WTC11 (cell line): ENCODE results near the gene EHD2. TPM values are rescaled to one million over a fixed set of nuclear protein-coding genes. Genes with fewer than 3 reads are reported as not detected.
"Not testable (repeated sequence)": the region's sequence is repeated elsewhere in the genome, so short reads cannot be mapped to it uniquely, and the experiment has no call there.

ENCODE experiments used
- ATAC-seq: fragments of 200-7000 bp; cut with Tn5 transposase; 2 replicates; pipeline ENCODE4 v1.10.0; 2021; ENCODE audit warnings: mild to moderate bottlenecking, moderate library complexity
- CTCF ChIA-PET: fragments of 300-600 bp; sonication (Branson Sonifier 250); formaldehyde crosslinking; loops from one replicate; lab custom pipeline; 2021; ENCODE audit warnings: antibody characterized with exemption; lab: Charles Lee
- POLR2A ChIA-PET: fragments of 350-600 bp; sonication (Branson Sonifier 250); formaldehyde crosslinking; loops from one replicate; lab custom pipeline; 2021; ENCODE audit warnings: antibody characterized with exemption; lab: Charles Lee
- DNase-seq: peaks from one replicate; pipeline ENCODE4 v3.0.0; 2021; ENCODE audit warnings: low spot score
- H3K27ac Mint-ChIP-seq: 2 replicates; pipeline ENCODE4 v1.8.0; 2021; ENCODE audit warnings: mixed read lengths
- H3K27me3 Mint-ChIP-seq: 2 replicates; pipeline ENCODE4 v1.8.0; 2021; ENCODE audit warnings: low read depth, mild to moderate bottlenecking, moderate library complexity, mixed read lengths
- H3K36me3 Mint-ChIP-seq: 2 replicates; pipeline ENCODE4 v1.8.0; 2021; ENCODE audit warnings: mixed read lengths
- H3K4me1 Mint-ChIP-seq: 2 replicates; pipeline ENCODE4 v1.8.0; 2022; ENCODE audit warnings: mixed read lengths
- H3K4me3 Mint-ChIP-seq: 2 replicates; pipeline ENCODE4 v1.8.0; 2021; ENCODE audit warnings: mild to moderate bottlenecking, moderate library complexity, mixed read lengths
- H3K9me3 Mint-ChIP-seq: 2 replicates; pipeline ENCODE4 v1.8.0; 2021; ENCODE audit warnings: mixed read lengths
- AFF4 ChIP-seq: sonication (generic); formaldehyde crosslinking; IDR thresholded peaks from 2 replicates; pipeline ENCODE4 v1.8.1; 2023; ENCODE audit warnings: mild to moderate bottlenecking, missing genetic modification reagents, borderline replicate concordance
- ATF2 ChIP-seq: sonication (generic); formaldehyde crosslinking; IDR thresholded peaks from 2 replicates; pipeline ENCODE4 v1.8.1; 2022; ENCODE audit warnings: low read depth, missing genetic modification reagents, borderline replicate concordance
- FOXJ3 ChIP-seq: sonication (generic); formaldehyde crosslinking; IDR thresholded peaks from 2 replicates; pipeline ENCODE4 v1.9.0; 2021; ENCODE audit warnings: missing genetic modification reagents, mild to moderate bottlenecking, borderline replicate concordance
- NFATC4 ChIP-seq: fragments of 250-450 bp; sonication (Bioruptor Pico); IDR thresholded peaks from 2 replicates; pipeline ENCODE4 v1.9.0; 2021; ENCODE audit warnings: mild to moderate bottlenecking
- NFE2L1 ChIP-seq: sonication (generic); formaldehyde crosslinking; IDR thresholded peaks from 2 replicates; pipeline ENCODE4 v1.8.1; 2023; ENCODE audit warnings: missing genetic modification reagents
- TEAD1 ChIP-seq: sonication (generic); formaldehyde crosslinking; IDR thresholded peaks from 2 replicates; pipeline ENCODE4 v1.8.0; 2022; ENCODE audit warnings: mild to moderate bottlenecking, missing genetic modification reagents
- ZNF219 ChIP-seq: sonication (generic); formaldehyde crosslinking; IDR thresholded peaks from 2 replicates; pipeline ENCODE4 v1.8.0; 2023; ENCODE audit warnings: missing genetic modification reagents, mild to moderate bottlenecking, borderline replicate concordance
- total RNA-seq: library from RNA; stranded (reverse); gene quantifications from 3 replicates; pipeline ENCODE4 v1.2.3, GENCODE V29; 2021
- TF ChIP-seq, protein P1 (sequence below): fragments of 250-450 bp; sonication (Bioruptor Pico); IDR thresholded peaks from 2 replicates; pipeline ENCODE4 v1.8.0; 2021; ENCODE audit warnings: mild to moderate bottlenecking
- TF ChIP-seq, protein P2 (sequence below): sonication (generic); formaldehyde crosslinking; IDR thresholded peaks from 2 replicates; pipeline ENCODE4 v1.8.0; 2023; ENCODE audit warnings: missing genetic modification reagents, mild to moderate bottlenecking, borderline replicate concordance
- TF ChIP-seq, protein P3 (sequence below): sonication (generic); formaldehyde crosslinking; IDR thresholded peaks from 2 replicates; pipeline ENCODE4 v1.8.1; 2023; ENCODE audit warnings: mild to moderate bottlenecking, missing genetic modification reagents
- TF ChIP-seq, protein P4 (sequence below): fragments of 250-450 bp; sonication (Bioruptor Pico); conservative IDR thresholded peaks from 2 replicates; pipeline ENCODE4 v1.9.0; 2021; ENCODE audit warnings: mild to moderate bottlenecking
- TF ChIP-seq, protein P5 (sequence below): sonication (generic); formaldehyde crosslinking; conservative IDR thresholded peaks from 2 replicates; pipeline ENCODE4 v1.8.1; 2022; ENCODE audit warnings: mild to moderate bottlenecking, missing genetic modification reagents
- TF ChIP-seq, protein P6 (sequence below): sonication (generic); formaldehyde crosslinking; IDR thresholded peaks from 2 replicates; pipeline ENCODE4 v1.8.1; 2022; ENCODE audit warnings: low read depth, mild to moderate bottlenecking, moderate library complexity, missing genetic modification reagents, borderline replicate concordance

EHD2 gene
- total RNA-seq, 1 experiment from 2014 or later: 11.8 TPM

- TF ChIP-seq, protein P1, sequence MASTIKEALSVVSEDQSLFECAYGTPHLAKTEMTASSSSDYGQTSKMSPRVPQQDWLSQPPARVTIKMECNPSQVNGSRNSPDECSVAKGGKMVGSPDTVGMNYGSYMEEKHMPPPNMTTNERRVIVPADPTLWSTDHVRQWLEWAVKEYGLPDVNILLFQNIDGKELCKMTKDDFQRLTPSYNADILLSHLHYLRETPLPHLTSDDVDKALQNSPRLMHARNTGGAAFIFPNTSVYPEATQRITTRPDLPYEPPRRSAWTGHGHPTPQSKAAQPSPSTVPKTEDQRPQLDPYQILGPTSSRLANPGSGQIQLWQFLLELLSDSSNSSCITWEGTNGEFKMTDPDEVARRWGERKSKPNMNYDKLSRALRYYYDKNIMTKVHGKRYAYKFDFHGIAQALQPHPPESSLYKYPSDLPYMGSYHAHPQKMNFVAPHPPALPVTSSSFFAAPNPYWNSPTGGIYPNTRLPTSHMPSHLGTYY (CRISPR knock-in tag): no peak
- TF ChIP-seq, protein P2, sequence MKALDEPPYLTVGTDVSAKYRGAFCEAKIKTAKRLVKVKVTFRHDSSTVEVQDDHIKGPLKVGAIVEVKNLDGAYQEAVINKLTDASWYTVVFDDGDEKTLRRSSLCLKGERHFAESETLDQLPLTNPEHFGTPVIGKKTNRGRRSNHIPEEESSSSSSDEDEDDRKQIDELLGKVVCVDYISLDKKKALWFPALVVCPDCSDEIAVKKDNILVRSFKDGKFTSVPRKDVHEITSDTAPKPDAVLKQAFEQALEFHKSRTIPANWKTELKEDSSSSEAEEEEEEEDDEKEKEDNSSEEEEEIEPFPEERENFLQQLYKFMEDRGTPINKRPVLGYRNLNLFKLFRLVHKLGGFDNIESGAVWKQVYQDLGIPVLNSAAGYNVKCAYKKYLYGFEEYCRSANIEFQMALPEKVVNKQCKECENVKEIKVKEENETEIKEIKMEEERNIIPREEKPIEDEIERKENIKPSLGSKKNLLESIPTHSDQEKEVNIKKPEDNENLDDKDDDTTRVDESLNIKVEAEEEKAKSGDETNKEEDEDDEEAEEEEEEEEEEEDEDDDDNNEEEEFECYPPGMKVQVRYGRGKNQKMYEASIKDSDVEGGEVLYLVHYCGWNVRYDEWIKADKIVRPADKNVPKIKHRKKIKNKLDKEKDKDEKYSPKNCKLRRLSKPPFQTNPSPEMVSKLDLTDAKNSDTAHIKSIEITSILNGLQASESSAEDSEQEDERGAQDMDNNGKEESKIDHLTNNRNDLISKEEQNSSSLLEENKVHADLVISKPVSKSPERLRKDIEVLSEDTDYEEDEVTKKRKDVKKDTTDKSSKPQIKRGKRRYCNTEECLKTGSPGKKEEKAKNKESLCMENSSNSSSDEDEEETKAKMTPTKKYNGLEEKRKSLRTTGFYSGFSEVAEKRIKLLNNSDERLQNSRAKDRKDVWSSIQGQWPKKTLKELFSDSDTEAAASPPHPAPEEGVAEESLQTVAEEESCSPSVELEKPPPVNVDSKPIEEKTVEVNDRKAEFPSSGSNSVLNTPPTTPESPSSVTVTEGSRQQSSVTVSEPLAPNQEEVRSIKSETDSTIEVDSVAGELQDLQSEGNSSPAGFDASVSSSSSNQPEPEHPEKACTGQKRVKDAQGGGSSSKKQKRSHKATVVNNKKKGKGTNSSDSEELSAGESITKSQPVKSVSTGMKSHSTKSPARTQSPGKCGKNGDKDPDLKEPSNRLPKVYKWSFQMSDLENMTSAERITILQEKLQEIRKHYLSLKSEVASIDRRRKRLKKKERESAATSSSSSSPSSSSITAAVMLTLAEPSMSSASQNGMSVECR (CRISPR knock-in tag): no peak
- TF ChIP-seq NFE2L1 (CRISPR knock-in tag) (no peak), FOXJ3 (no peak)
- TF ChIP-seq, protein P3, sequence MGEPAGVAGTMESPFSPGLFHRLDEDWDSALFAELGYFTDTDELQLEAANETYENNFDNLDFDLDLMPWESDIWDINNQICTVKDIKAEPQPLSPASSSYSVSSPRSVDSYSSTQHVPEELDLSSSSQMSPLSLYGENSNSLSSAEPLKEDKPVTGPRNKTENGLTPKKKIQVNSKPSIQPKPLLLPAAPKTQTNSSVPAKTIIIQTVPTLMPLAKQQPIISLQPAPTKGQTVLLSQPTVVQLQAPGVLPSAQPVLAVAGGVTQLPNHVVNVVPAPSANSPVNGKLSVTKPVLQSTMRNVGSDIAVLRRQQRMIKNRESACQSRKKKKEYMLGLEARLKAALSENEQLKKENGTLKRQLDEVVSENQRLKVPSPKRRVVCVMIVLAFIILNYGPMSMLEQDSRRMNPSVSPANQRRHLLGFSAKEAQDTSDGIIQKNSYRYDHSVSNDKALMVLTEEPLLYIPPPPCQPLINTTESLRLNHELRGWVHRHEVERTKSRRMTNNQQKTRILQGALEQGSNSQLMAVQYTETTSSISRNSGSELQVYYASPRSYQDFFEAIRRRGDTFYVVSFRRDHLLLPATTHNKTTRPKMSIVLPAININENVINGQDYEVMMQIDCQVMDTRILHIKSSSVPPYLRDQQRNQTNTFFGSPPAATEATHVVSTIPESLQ (CRISPR knock-in tag): no peak
These were observed 49.1 kb upstream of the EHD2 start (continued) for GRCh38 chr19:47663911-47664771.

DNA sequence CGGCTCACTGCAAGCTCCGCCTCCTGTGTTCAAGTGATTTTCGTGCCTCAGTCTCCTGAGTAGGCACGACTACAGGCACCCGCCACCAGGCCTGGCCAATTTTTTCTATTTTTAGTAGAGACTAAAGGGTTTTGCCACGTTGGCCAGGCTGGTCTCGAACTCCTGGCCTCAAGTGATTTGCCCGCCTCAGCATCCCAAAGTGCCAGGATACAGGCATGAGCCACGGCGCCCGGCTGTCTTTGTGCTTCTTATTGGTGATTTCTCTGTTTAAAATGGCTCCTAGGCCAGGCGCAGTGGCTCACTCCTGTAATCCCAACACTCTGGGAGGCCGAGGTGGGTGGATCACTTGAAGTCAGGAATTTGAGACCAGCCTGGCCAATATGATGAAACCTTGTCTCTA, 44.7 kb upstream of the EHD2 start:
- POLR2A ChIA-PET: interaction anchor here (0.7 to 0.8 kb wide), 2 partner anchors 10 to 411 kb away, joined by 3 to 9 read pairs; no protein-coding TSS in a partner anchor

GRCh38 chr19:47670736-47671135, 42.5 kb upstream of the EHD2 start:
- no peak for DNase-seq
- Mint-ChIP-seq H3K4me3 (no peak overlapping the region), H3K4me1 (peaks cover 15% of the 10 kb centered on the region), H3K9me3 (no peaks in the 10 kb centered on the region), H3K27ac (no peak overlapping the region; the same call in none of the 2 replicates), H3K27me3 (no peaks in the 10 kb centered on the region), H3K36me3 (peaks cover 24% of the 10 kb centered on the region)
- POLR2A ChIA-PET: no interaction called here
- no peak for ATAC-seq
- CTCF ChIA-PET: no interaction called here
- no peak for TF ChIP-seq ATF2 (CRISPR knock-in tag)
- TF ChIP-seq, protein P4, sequence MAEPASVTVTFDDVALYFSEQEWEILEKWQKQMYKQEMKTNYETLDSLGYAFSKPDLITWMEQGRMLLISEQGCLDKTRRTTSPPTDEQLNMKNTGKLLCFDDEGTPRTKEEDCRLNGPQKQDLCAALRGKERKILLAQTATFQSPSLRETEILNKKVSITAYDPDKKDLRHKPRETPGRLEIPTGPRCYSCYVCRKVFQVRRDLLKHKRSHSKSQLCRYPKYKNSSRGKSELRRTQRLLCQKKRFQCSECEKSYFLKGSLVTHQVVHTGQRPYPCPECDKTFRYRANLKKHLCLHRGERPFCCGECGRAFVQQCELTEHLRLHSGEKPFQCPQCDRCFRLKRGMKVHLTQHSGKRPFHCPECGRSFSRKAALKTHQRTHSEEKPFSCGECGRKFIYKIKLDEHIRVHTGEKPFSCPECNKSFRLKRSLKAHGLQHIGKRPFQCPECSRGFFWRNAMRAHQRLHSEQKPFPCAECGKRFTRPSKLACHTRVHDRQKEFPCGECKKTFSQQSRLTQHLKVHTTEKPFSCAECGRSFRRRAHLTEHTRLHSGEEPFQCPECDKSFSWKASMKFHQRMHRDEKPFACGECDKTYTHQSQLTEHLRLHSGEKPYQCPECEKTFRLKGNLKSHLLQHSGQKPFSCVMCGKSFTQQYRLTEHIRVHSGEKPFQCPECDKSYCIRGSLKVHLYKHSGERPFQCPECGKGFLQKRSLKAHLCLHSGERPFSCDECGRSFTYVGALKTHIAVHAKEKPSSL: no peak
- TF ChIP-seq TEAD1: no peak
- TF ChIP-seq, protein P5, sequence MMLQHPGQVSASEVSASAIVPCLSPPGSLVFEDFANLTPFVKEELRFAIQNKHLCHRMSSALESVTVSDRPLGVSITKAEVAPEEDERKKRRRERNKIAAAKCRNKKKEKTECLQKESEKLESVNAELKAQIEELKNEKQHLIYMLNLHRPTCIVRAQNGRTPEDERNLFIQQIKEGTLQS (CRISPR knock-in tag): no peak
- no peak for TF ChIP-seq ZNF219 (CRISPR knock-in tag)
- TF ChIP-seq NFATC4 (CRISPR knock-in tag): no peak
- TF ChIP-seq AFF4 (CRISPR knock-in tag): no peak
- TF ChIP-seq, protein P6, sequence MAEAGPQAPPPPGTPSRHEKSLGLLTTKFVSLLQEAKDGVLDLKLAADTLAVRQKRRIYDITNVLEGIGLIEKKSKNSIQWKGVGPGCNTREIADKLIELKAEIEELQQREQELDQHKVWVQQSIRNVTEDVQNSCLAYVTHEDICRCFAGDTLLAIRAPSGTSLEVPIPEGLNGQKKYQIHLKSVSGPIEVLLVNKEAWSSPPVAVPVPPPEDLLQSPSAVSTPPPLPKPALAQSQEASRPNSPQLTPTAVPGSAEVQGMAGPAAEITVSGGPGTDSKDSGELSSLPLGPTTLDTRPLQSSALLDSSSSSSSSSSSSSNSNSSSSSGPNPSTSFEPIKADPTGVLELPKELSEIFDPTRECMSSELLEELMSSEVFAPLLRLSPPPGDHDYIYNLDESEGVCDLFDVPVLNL (CRISPR knock-in tag): no peak

More for the DNA sequence above, 44.7 kb upstream of the EHD2 start:
- CTCF ChIA-PET: interaction anchor here (0.7 to 1.2 kb wide), 2 partner anchors 39 to 63 kb away, joined by 3 read pairs; no protein-coding TSS in a partner anchor
- not testable (repeated sequence) for H3K27ac Mint-ChIP-seq, ATAC-seq, H3K27me3 Mint-ChIP-seq, H3K4me3 Mint-ChIP-seq, H3K9me3 Mint-ChIP-seq, H3K36me3 Mint-ChIP-seq, DNase-seq
- peaks cover 17% of the 10 kb centered on the region for H3K4me1 Mint-ChIP-seq
